ENCODE measurements around the gene TPH2.

The TPH2 gene

DNA sequence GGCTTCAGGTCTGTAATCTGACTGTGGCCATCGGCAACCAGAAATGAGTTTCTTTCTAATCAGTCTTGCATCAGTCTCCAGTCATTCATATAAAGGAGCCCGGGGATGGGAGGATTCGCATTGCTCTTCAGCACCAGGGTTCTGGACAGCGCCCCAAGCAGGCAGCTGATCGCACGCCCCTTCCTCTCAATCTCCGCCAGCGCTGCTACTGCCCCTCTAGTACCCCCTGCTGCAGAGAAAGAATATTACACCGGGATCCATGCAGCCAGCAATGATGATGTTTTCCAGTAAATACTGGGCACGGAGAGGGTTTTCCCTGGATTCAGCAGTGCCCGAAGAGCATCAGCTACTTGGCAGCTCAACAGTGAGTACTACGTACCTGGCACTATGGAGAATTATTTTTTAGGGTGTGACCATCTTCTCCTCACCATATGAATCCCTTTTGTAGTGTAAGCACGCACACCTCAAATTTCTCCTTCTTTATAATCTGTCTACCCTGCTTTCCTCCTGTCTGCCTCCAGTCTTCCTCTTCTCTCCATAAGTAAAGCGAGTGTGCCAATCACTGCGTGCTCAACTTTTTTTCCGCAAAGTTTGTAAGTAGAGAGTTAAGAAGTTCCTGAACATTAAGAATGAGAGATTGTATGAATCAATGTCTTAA, at the start of gene TPH2:
Gene TPH2 (plus strand): TSS at position 118 of the 658 bp plus-strand sequence. CDS start 142 bp downstream, at position 260.
- peak; percentile 53 for DNase-seq (ENCODE audit: low read depth)
- TF ChIP-seq, protein P1, sequence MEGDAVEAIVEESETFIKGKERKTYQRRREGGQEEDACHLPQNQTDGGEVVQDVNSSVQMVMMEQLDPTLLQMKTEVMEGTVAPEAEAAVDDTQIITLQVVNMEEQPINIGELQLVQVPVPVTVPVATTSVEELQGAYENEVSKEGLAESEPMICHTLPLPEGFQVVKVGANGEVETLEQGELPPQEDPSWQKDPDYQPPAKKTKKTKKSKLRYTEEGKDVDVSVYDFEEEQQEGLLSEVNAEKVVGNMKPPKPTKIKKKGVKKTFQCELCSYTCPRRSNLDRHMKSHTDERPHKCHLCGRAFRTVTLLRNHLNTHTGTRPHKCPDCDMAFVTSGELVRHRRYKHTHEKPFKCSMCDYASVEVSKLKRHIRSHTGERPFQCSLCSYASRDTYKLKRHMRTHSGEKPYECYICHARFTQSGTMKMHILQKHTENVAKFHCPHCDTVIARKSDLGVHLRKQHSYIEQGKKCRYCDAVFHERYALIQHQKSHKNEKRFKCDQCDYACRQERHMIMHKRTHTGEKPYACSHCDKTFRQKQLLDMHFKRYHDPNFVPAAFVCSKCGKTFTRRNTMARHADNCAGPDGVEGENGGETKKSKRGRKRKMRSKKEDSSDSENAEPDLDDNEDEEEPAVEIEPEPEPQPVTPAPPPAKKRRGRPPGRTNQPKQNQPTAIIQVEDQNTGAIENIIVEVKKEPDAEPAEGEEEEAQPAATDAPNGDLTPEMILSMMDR (IDR thresholded peaks at IDR 0.05; ENCODE audit: low read depth, low read length, missing control alignments), result peak; percentile 83
- in situ Hi-C loops (cut with HindIII; ENCODE audit: low sequenced_read_pairs), result no loop called here
- H3K4me3 ChIP-seq (ENCODE audit: low read depth, low read length), result no peak within 1 kb of the TSS

DNA sequence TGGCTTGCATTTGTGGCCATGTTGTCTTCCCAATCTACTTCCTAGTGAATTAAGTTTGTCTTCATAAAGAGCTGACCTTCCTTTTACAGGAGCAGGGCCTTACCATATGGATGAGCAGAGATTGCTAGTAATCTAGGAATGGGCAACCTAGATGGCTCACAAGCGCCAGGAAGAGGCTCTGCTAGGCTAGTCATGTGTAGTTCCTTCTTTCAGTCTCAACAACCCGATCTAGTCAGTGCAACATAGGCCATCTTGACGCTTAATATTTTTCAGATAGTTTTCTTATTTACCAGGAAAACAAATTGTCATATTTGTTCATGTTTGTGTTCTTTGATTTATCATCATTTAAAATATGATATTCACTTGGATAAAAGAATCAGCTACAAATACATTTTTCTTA, 48.2 kb upstream of the TPH2 start:
- TF ChIP-seq, protein P1 (IDR thresholded peaks at IDR 0.05; ENCODE audit: low read depth, low read length, missing control alignments), result no peak
- in situ Hi-C loops (cut with HindIII; ENCODE audit: low sequenced_read_pairs), result no loop called here
- H3K4me3 ChIP-seq (ENCODE audit: low read depth, low read length), result no peak overlapping the region
- no peak for DNase-seq (ENCODE audit: low read depth)

DNA sequence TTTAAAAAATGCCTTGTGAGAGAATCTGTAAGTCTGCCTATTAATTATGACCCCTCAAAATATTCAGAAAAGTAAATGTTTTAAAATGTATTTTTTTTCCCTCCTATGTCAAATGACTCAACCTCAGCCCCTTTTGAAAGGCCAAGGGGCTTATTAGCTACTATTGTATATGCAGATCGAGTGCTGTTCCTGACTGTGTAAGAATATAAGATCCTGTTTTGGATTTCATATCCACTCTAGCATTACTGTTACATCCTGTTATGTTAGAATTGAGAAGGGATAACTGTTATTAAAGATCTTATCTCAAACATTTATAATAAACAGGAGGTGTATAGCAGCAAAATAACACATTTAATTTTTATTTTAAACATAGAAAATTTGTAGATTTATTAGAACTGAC, 46.6 kb upstream of the TPH2 start:
- no peak overlapping the region for H3K4me3 ChIP-seq (ENCODE audit: low read depth, low read length)
- in situ Hi-C loops (cut with HindIII; ENCODE audit: low sequenced_read_pairs), result no loop called here
- no peak for DNase-seq (ENCODE audit: low read depth)
- TF ChIP-seq, protein P1 (IDR thresholded peaks at IDR 0.05; ENCODE audit: low read depth, low read length, missing control alignments), result no peak

DNA sequence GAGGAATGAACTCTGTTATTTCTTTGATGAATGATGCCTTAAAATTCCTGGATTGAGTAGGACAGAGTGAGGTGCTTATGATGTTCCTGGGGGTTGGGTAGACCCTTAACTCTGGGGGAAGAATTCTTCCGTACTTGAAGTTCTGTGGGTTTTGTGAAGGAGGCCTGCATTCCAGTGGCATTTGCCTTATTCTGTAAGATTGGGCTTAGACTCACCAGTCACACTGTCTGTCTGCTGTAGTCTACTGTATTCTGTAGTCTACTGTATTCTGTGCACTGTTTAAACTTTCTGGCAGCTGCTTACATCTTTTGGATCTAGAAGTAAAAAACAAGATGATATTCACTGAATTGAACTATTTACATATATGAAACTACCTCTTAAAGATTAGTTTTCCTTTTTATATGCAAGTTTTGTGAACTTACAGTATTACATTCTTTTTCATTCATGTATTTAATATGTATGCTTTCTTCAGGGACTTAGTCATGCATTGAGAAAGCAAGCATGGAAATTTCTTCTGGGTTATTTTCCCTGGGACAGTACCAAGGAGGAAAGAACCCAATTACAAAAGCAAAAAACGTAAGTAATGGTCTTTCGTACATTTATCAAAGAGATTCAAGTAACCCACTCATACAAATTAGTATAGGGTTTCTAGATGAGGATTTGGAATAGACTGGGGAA, 42.3 kb upstream of the TPH2 start:
- in situ Hi-C loops (cut with HindIII; ENCODE audit: low sequenced_read_pairs), result no loop called here
- DNase-seq (ENCODE audit: low read depth), result no peak
- TF ChIP-seq, protein P1 (IDR thresholded peaks at IDR 0.05; ENCODE audit: low read depth, low read length, missing control alignments), result no peak
- no peak overlapping the region for H3K4me3 ChIP-seq (ENCODE audit: low read depth, low read length)

DNA sequence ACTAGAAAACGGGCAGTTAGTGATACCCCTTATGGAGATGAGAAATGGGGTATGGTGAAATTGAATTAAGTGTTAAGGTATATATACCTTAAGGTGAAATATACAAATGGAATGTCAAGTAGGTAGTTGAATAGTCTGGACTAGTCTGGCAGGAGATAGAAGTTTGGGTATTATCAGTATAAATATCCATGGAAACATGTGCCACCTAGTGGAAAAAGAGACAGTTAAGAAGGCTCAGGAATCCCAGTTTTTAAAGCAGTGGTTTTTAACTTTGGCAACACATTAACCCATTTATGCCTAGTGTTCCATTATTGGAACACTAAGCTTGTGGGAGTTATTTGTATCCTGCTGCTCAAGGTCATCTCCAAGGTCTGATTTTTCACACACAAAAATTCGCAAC, 38.6 kb upstream of the TPH2 start:
- TF ChIP-seq, protein P1 (IDR thresholded peaks at IDR 0.05; ENCODE audit: low read depth, low read length, missing control alignments), result no peak
- DNase-seq (ENCODE audit: low read depth), result no peak
- in situ Hi-C loops (cut with HindIII; ENCODE audit: low sequenced_read_pairs), result no loop called here
- H3K4me3 ChIP-seq (ENCODE audit: low read depth, low read length), result no peak overlapping the region

DNA sequence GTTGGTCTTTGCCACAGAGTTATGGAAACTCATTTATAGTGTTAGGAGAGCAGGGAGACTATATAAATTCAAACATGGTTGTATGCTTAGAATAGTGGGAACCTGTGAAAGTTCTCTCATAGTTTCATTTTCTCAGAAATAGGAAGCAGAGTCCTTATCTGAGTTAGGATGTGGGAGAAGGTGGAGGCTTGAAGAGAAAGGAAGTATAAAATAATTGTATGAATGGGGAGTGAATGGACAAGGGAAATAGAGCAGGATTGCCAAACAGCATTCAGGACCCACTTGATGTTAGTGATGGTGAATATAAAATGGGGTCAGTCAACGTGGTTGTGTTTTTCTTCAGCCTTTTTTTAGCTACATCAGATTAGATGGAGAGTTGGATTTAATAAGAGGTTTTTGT, 34.0 kb upstream of the TPH2 start:
- no peak overlapping the region for H3K4me3 ChIP-seq (ENCODE audit: low read depth, low read length)
- in situ Hi-C loops (cut with HindIII; ENCODE audit: low sequenced_read_pairs), result loop anchor here (5.0 kb wide), 1 partner anchor 38 kb away; no protein-coding TSS in a partner anchor
- TF ChIP-seq, protein P1 (IDR thresholded peaks at IDR 0.05; ENCODE audit: low read depth, low read length, missing control alignments), result no peak
- no peak for DNase-seq (ENCODE audit: low read depth)

Data from astrocyte of the cerebellum (primary cell).